Lower leg skin (tissue), 4 donors: Measurements from ENCODE around the gene SMIM20. TPM values are rescaled to one million over a fixed set of nuclear protein-coding genes. Genes with fewer than 3 reads are reported as not detected.

ENCODE experiments used
- DNase-seq, 2 donors: peaks; one replicate each; pipeline ENCODE4 v3.0.0-alpha.2; 2019; ENCODE audit warnings: low spot score in 2 of 2
- H3K4me3 ChIP-seq: fragments of 200-600 bp; sonication (generic); 2 replicates; pipeline ENCODE4 v1.5.1; 2017; ENCODE audit warnings: mild to moderate bottlenecking, low read depth; ENCODE audit not compliant: poor library complexity, severe bottlenecking
- CTCF ChIP-seq, 3 donors: fragments of 450-650 bp; IDR thresholded peaks; one replicate each; pipeline ENCODE4 v1.5.1; 2016; ENCODE audit warnings: antibody characterized with exemption in 3 of 3, mild to moderate bottlenecking in 3 of 3, moderate library complexity in 2 of 3
- POLR2A ChIP-seq, 2 donors: fragments of 450-650 bp; IDR thresholded peaks; one replicate each; pipeline ENCODE4 v1.6.1; 2016 to 2017; ENCODE audit warnings: antibody characterized with exemption in 2 of 2, mild to moderate bottlenecking in 1 of 2, moderate library complexity in 1 of 2
- WGBS, 2 donors: methylation state at CpG; one replicate each; pipeline ENCODE4 v1.1.5; 2018; 5-methylcytosine and 5-hydroxymethylcytosine counted together
- intact Hi-C: fragments of 100-400 bp; cut with DNase I; formaldehyde crosslinking; loops from one replicate; pipeline ENCODE4 v1.15.0; 2023; ENCODE audit warnings: low total_unique reads
- total RNA-seq, 4 donors: library from RNA; depleted of rRNA; stranded (reverse); fragments of >200 nt; gene quantifications; one replicate each; pipeline ENCODE4 v1.1.0, GENCODE V29; 2016

The SMIM20 gene
- total RNA-seq, 4 donors from 2014 or later: 16.1 to 18.7 (median 17.4) TPM

GRCh38 chr4:25879991-25880651 is 33.9 kb upstream of the SMIM20 start:
- intact Hi-C loops: no loop called here
- TF ChIP-seq CTCF (IDR thresholded peaks at IDR 0.05): no peak
- TF ChIP-seq POLR2A (IDR thresholded peaks at IDR 0.05): no peak
- H3K4me3 ChIP-seq: no peak overlapping the region
- no peak for DNase-seq
- 68 to 70% methylated on average over 7 of the region's 7 CpGs for WGBS, 2 donors

GRCh38 chr4:25881193-25881592 is 32.8 kb upstream of the SMIM20 start:
- 77 to 80% methylated on average over 4 of the region's 4 CpGs for WGBS, 2 donors
- no peak for DNase-seq
- TF ChIP-seq POLR2A (IDR thresholded peaks at IDR 0.05): no peak
- no peak for TF ChIP-seq CTCF (IDR thresholded peaks at IDR 0.05)
- no peak overlapping the region for H3K4me3 ChIP-seq
- intact Hi-C loops: no loop called here

GRCh38 chr4:25882226-25882625 is 31.8 kb upstream of the SMIM20 start:
- 83% methylated on average over 4 of the region's 4 CpGs for WGBS, 2 donors
- intact Hi-C loops: no loop called here
- no peak for DNase-seq

GRCh38 chr4:25883565-25883964 is 30.5 kb upstream of the SMIM20 start:
- DNase-seq: no peak
- TF ChIP-seq POLR2A (IDR thresholded peaks at IDR 0.05) (no peak), CTCF (IDR thresholded peaks at IDR 0.05) (no peak)
- no peak overlapping the region for H3K4me3 ChIP-seq
- intact Hi-C loops: no loop called here
- 91 to 93% methylated on average over 2 of the region's 2 CpGs for WGBS, 2 donors

More at GRCh38 chr4:25882226-25882625, 31.8 kb upstream of the SMIM20 start:
- no peak overlapping the region for H3K4me3 ChIP-seq
- no peak for TF ChIP-seq POLR2A (IDR thresholded peaks at IDR 0.05)
- TF ChIP-seq CTCF (IDR thresholded peaks at IDR 0.05): no peak

GRCh38 chr4:25884031-25884782 is 29.8 kb upstream of the SMIM20 start:
- DNase-seq: no peak
- H3K4me3 ChIP-seq: no peak overlapping the region
- 44 to 58% methylated on average over 5 of the region's 5 CpGs for WGBS, 2 donors
- intact Hi-C loops: no loop called here
- TF ChIP-seq POLR2A (IDR thresholded peaks at IDR 0.05) (no peak), CTCF (IDR thresholded peaks at IDR 0.05) (no peak)
